Measurements from ENCODE around the gene ZHX3. TPM values are rescaled to one million over a fixed set of nuclear protein-coding genes. Genes with fewer than 3 reads are reported as not detected.

Gene ZHX3
- polyA plus RNA-seq, 6 donors from 2014 or later = 3.8 to 27.8 (median 11.9) TPM

- Mint-ChIP-seq H3K36me3 (peaks cover 0 to 4% of the 10 kb centered on the region in 2 donors), H3K4me3 (peak overlapping the region in 1 of 8 donors; percentile 31), H3K4me1 (peaks cover 13 to 18% (median 14%) of the 10 kb centered on the region in 3 donors), H3K27me3 (no peaks in the 10 kb centered on the region), H3K9me3 (peaks cover 0 to 2% (median 0%) of the 10 kb centered on the region in 7 donors), H3K27ac (peak overlapping the region in 3 of 6 donors; percentile 33 to 61 (median 61))
- DNase-seq (no peak), ATAC-seq (ENCODE audit: low read depth in 2 of 2) (no peak)
Measured at GRCh38 chr20:41131594-41132387, 185.7 kb downstream of the ZHX3 start.

Other genes with a start within 250 kb of the ZHX3 start
- gene PLCG1, start 180.2 kb downstream of the ZHX3 start, polyA plus RNA-seq (ENCODE audit: low read depth in 6 of 6) = 10 to 100 TPM in 2 of 6 donors, 1 to 10 TPM in 4; 1.6 to 18.1 (median 8.0) TPM
- gene LPIN3, start 23.1 kb upstream of the ZHX3 start, polyA plus RNA-seq (ENCODE audit: low read depth in 6 of 6) = not detected
- not detected for gene EMILIN3, start 49.1 kb upstream of the ZHX3 start, polyA plus RNA-seq (ENCODE audit: low read depth in 6 of 6)

Measured in naive B cell (primary cell).